ENCODE data around the gene CDH26. TPM values are rescaled to one million over a fixed set of nuclear protein-coding genes. Genes with fewer than 3 reads are reported as not detected.

Gene CDH26
- total RNA-seq, 1 experiment from 2014 or later: 1.0 TPM

GRCh38 chr20:59945175-59945574 lies 13.0 kb upstream of the CDH26 start (continued):
- no peak for TF ChIP-seq CBFB (CRISPR knock-in tag; IDR thresholded peaks at IDR 0.05; ENCODE audit: low read depth)
- no peak for TF ChIP-seq IRF1 (CRISPR knock-in tag; IDR thresholded peaks at IDR 0.05)
- TF ChIP-seq EMX1 (CRISPR knock-in tag; IDR thresholded peaks at IDR 0.05): no peak
- no peak for TF ChIP-seq ZNF121 (CRISPR knock-in tag; IDR thresholded peaks at IDR 0.05)

- DNase-seq (ENCODE audit: low spot score) (no peak), ATAC-seq (peak; percentile 43; the same call in 1 of the 2 replicates)
- Mint-ChIP-seq H3K4me1 (peaks cover 16% of the 10 kb centered on the region), H3K4me3 (no peak overlapping the region), H3K9me3 (no peaks in the 10 kb centered on the region), H3K27me3 (ENCODE audit: low read depth) (no peaks in the 10 kb centered on the region), H3K27ac (peak overlapping the region; percentile 33; the same call in 1 of the 2 replicates), H3K36me3 (peaks cover 8% of the 10 kb centered on the region)
- POLR2A ChIA-PET: no interaction called here
- TF ChIP-seq USF1 (CRISPR knock-in tag; IDR thresholded peaks at IDR 0.05) (no peak), ZNF416 (CRISPR knock-in tag; IDR thresholded peaks at IDR 0.05) (no peak), NFYB (CRISPR knock-in tag; conservative IDR thresholded peaks at IDR 0.05; ENCODE audit: low read depth) (no peak), SOX15 (CRISPR knock-in tag; IDR thresholded peaks at IDR 0.05) (no peak), ZNF219 (CRISPR knock-in tag; IDR thresholded peaks at IDR 0.05; ENCODE audit: borderline replicate concordance) (no peak), GTF2I (CRISPR knock-in tag; conservative IDR thresholded peaks at IDR 0.05) (no peak), ZBTB43 (CRISPR knock-in tag; IDR thresholded peaks at IDR 0.05) (no peak), PREB (CRISPR knock-in tag; IDR thresholded peaks at IDR 0.05; ENCODE audit: borderline replicate concordance) (no peak), ZNF317 (CRISPR knock-in tag; IDR thresholded peaks at IDR 0.05; ENCODE audit: borderline replicate concordance, low read depth) (no peak), HMGXB4 (CRISPR knock-in tag; IDR thresholded peaks at IDR 0.05) (no peak), ZNF671 (CRISPR knock-in tag; IDR thresholded peaks at IDR 0.05) (no peak), FOXP1 (CRISPR knock-in tag; IDR thresholded peaks at IDR 0.05; ENCODE audit: borderline replicate concordance) (no peak)
- CTCF ChIA-PET: interaction anchor here (0.8 to 3.7 kb wide), 3 partner anchors 9 to 111 kb away, joined by 5 to 37 read pairs (median 12); partner anchors contain the start of gene SYCP2
These were observed 12.5 kb upstream of the CDH26 start for GRCh38 chr20:59945731-59946130.

GRCh38 chr20:59947376-59947775 lies 10.8 kb upstream of the CDH26 start:
- POLR2A ChIA-PET: no interaction called here
- Mint-ChIP-seq H3K4me1 (peaks cover 9% of the 10 kb centered on the region), H3K36me3 (peaks cover 8% of the 10 kb centered on the region), H3K27ac (no peak overlapping the region), H3K4me3 (no peak overlapping the region), H3K27me3 (ENCODE audit: low read depth) (no peaks in the 10 kb centered on the region), H3K9me3 (no peaks in the 10 kb centered on the region)
- ATAC-seq (no peak), DNase-seq (ENCODE audit: low spot score) (no peak)
- CTCF ChIA-PET: interaction anchor here (1.2 to 3.7 kb wide), 3 partner anchors 13 to 102 kb away, joined by 3 to 37 read pairs (median 4); partner anchors contain the start of gene SYCP2
- TF ChIP-seq NFE2L1 (CRISPR knock-in tag; IDR thresholded peaks at IDR 0.05) (no peak), FOXP4 (CRISPR knock-in tag; IDR thresholded peaks at IDR 0.05) (no peak), GRHL2 (CRISPR knock-in tag; IDR thresholded peaks at IDR 0.05; ENCODE audit: insufficient replicate concordance, severe bottlenecking) (no peak)

Measured in WTC11 (cell line).